Liver (tissue), 9 donors: Measurements from ENCODE around the gene SH3RF3. TPM values are rescaled to one million over a fixed set of nuclear protein-coding genes. Genes with fewer than 3 reads are reported as not detected.

Experiments used
- DNase-seq: peaks from one replicate; pipeline ENCODE4 v3.0.0-alpha.2; 2017; ENCODE audit warnings: low spot score
- H3K27ac ChIP-seq, 2 donors: one replicate each; pipeline ENCODE4 v1.7.0; 2013; ENCODE audit warnings: inconsistent platforms in 2 of 2, low read length in 2 of 2, control low read depth in 1 of 2, low read depth in 1 of 2, mild to moderate bottlenecking in 1 of 2
- H3K27me3 ChIP-seq, 4 donors: one replicate each; pipeline versions ENCODE4 v1.6.1 to v1.7.0; 2013; ENCODE audit warnings: low read length in 3 of 4, inconsistent platforms in 1 of 4, mild to moderate bottlenecking in 1 of 4, moderate library complexity in 1 of 4; ENCODE audit not compliant: control insufficient read depth in 4 of 4, insufficient read depth in 4 of 4
- H3K36me3 ChIP-seq, 4 donors: one replicate each; pipeline versions ENCODE4 v1.6.1 to v1.7.0; 2013; ENCODE audit warnings: low read length in 3 of 4, mild to moderate bottlenecking in 3 of 4, low read depth in 1 of 4, moderate library complexity in 1 of 4; ENCODE audit not compliant: control insufficient read depth in 4 of 4, insufficient read depth in 3 of 4
- H3K4me1 ChIP-seq, 4 donors: one replicate each; pipeline versions ENCODE4 v1.6.1 to v1.7.0; 2013; ENCODE audit warnings: low read length in 3 of 4, mild to moderate bottlenecking in 3 of 4, moderate library complexity in 1 of 4; ENCODE audit not compliant: control insufficient read depth in 4 of 4, insufficient read depth in 4 of 4
- H3K4me3 ChIP-seq, 3 donors: one replicate each; pipeline versions ENCODE4 v1.6.1 to v1.7.0; 2013; ENCODE audit warnings: low read length in 3 of 3, control low read depth in 1 of 3, low read depth in 1 of 3, mild to moderate bottlenecking in 1 of 3
- H3K9ac ChIP-seq, 2 donors: one replicate each; pipeline ENCODE4 v1.7.0; 2013; ENCODE audit warnings: low read length in 2 of 2, mild to moderate bottlenecking in 2 of 2, moderate library complexity in 2 of 2, control low read depth in 1 of 2, low read depth in 1 of 2
- H3K9me3 ChIP-seq, 4 donors: one replicate each; pipeline versions ENCODE4 v1.6.1 to v1.7.0; 2013; ENCODE audit warnings: low read length in 3 of 4; ENCODE audit not compliant: control insufficient read depth in 4 of 4
- ATF3 ChIP-seq: IDR thresholded peaks from 2 replicates; pipeline ENCODE4 v1.6.1; 2016; ENCODE audit warnings: antibody characterized with exemption
- CTCF ChIP-seq: fragments of 150-350 bp; IDR thresholded peaks from 2 replicates; pipeline ENCODE4 v1.5.1; 2017; ENCODE audit warnings: improper control_type of control experiment, low read depth, low read length; ENCODE audit not compliant: missing input control
- EGR1 ChIP-seq, 2 donors: IDR thresholded peaks; 2 replicates each; pipeline ENCODE4 v1.6.1; 2016 to 2018; ENCODE audit warnings: antibody characterized with exemption in 2 of 2, low read depth in 2 of 2
- FOXA1 ChIP-seq: IDR thresholded peaks from 2 replicates; pipeline ENCODE4 v1.6.1; 2016; ENCODE audit warnings: antibody characterized with exemption
- FOXA2 ChIP-seq: IDR thresholded peaks from 2 replicates; pipeline ENCODE4 v1.6.1; 2016; ENCODE audit warnings: antibody characterized with exemption
- GABPA ChIP-seq, 2 donors: IDR thresholded peaks in 1 of 2; conservative IDR thresholded peaks in 1 of 2; 2 replicates each; pipeline ENCODE4 v1.6.1; 2016; ENCODE audit warnings: antibody characterized with exemption in 2 of 2, mild to moderate bottlenecking in 1 of 2, moderate library complexity in 1 of 2
- HNF4A ChIP-seq, 2 donors: conservative IDR thresholded peaks; 2 replicates each; pipeline ENCODE4 v1.6.1; 2016; ENCODE audit warnings: antibody characterized with exemption in 2 of 2, mild to moderate bottlenecking in 2 of 2
- JUND ChIP-seq, 2 donors: IDR thresholded peaks; 2 replicates each; pipeline ENCODE4 v1.6.1; 2016; ENCODE audit warnings: antibody characterized with exemption in 2 of 2
- NR2F2 ChIP-seq: IDR thresholded peaks from 2 replicates; pipeline ENCODE4 v1.6.1; 2016; ENCODE audit warnings: antibody characterized with exemption
- RAD21 ChIP-seq, 2 donors: IDR thresholded peaks; 2 replicates each; pipeline ENCODE4 v1.6.1; 2016; ENCODE audit warnings: antibody characterized with exemption in 2 of 2, mild to moderate bottlenecking in 2 of 2
- REST ChIP-seq: IDR thresholded peaks from 2 replicates; pipeline ENCODE4 v1.6.1; 2016; ENCODE audit warnings: antibody characterized with exemption, mild to moderate bottlenecking
- RXRA ChIP-seq, 2 donors: IDR thresholded peaks; 2 replicates each; pipeline ENCODE4 v1.6.1; 2017 to 2018; ENCODE audit warnings: antibody characterized with exemption in 2 of 2, mild to moderate bottlenecking in 1 of 2
- SP1 ChIP-seq: IDR thresholded peaks from 2 replicates; pipeline ENCODE4 v1.6.1; 2018; ENCODE audit warnings: antibody characterized with exemption, mild to moderate bottlenecking
- YY1 ChIP-seq: IDR thresholded peaks from 2 replicates; pipeline ENCODE4 v1.6.1; 2016; ENCODE audit warnings: antibody characterized with exemption, mild to moderate bottlenecking
- WGBS: extraction: QIAGEN DNeasy Blood & Tissue Kit; methylation state at CpG from one replicate; pipeline ENCODE4 v1.1.7; 2013; 5-methylcytosine and 5-hydroxymethylcytosine counted together
- polyA plus RNA-seq, 2 donors: library from polyadenylated mRNA; stranded (reverse) in 1 of 2; unstranded in 1 of 2; fragments of 200-250 nt in 1 of 2; fragments of >200 nt in 1 of 2; fragmentation: Nextera tagmentation in 1 of 2; extraction: Ambion mirVana in 1 of 2; gene quantifications; one replicate each; pipeline versions ENCODE4 v1.2.1 to v1.2.3, GENCODE V29; 2013 to 2015
- total RNA-seq, 2 donors: library from RNA; depleted of rRNA; stranded (reverse); fragments of >200 nt; gene quantifications; one replicate each; pipeline ENCODE4 v1.2.3, GENCODE V29; 2014
- donor health status: healthy.
- donor health status: healthy.
- donor health status: healthy.
- donor health status: healthy.
- donor health status: healthy.

The SH3RF3 gene
- total and polyA plus RNA-seq, 4 donors: 0.11 to 1.0 (median 0.54) TPM

- no peaks in the 10 kb centered on the region for H3K36me3 ChIP-seq
- no peak overlapping the region for H3K27ac ChIP-seq
- H3K27me3 ChIP-seq: no peaks in the 10 kb centered on the region
- H3K9ac ChIP-seq: no peak overlapping the region
- H3K4me3 ChIP-seq: no peak overlapping the region
- peaks cover 0 to 2% (median 0%) of the 10 kb centered on the region in 4 donors for H3K4me1 ChIP-seq
- 81% methylated on average over 5 of the region's 5 CpGs for WGBS
- no peak for DNase-seq
- TF ChIP-seq REST: no peak
- H3K9me3 ChIP-seq: no peaks in the 10 kb centered on the region
Measured at GRCh38 chr2:109189751-109190150, 60.7 kb downstream of the SH3RF3 start.

GRCh38 chr2:109193807-109194619 lies 65.0 kb downstream of the SH3RF3 start:
- no peak for DNase-seq
- H3K27me3 ChIP-seq: no peaks in the 10 kb centered on the region
- H3K36me3 ChIP-seq: no peaks in the 10 kb centered on the region
- TF ChIP-seq NR2F2 (no peak), HNF4A (conservative IDR thresholded peaks at IDR 0.05) (no peak), REST (no peak)
- H3K9me3 ChIP-seq: no peaks in the 10 kb centered on the region
- no peak overlapping the region for H3K9ac ChIP-seq
- WGBS: 87% methylated on average over 17 of the region's 17 CpGs
- H3K27ac ChIP-seq: no peak overlapping the region
- no peak overlapping the region for H3K4me3 ChIP-seq
- H3K4me1 ChIP-seq: no peaks in the 10 kb centered on the region

- no peak for DNase-seq
- H3K4me1 ChIP-seq: no peaks in the 10 kb centered on the region
- H3K27ac ChIP-seq: no peak overlapping the region
- no peaks in the 10 kb centered on the region for H3K9me3 ChIP-seq
- no peak overlapping the region for H3K4me3 ChIP-seq
- no peak overlapping the region for H3K9ac ChIP-seq
- H3K36me3 ChIP-seq: no peaks in the 10 kb centered on the region
- 78% methylated on average over 2 of the region's 2 CpGs for WGBS
- H3K27me3 ChIP-seq: no peaks in the 10 kb centered on the region
- TF ChIP-seq FOXA1 (no peak), SP1 (no peak), FOXA2 (no peak), HNF4A (conservative IDR thresholded peaks at IDR 0.05) (no peak), YY1 (no peak), JUND (IDR thresholded peaks at IDR 0.05) (no peak), RXRA (IDR thresholded peaks at IDR 0.05) (no peak), NR2F2 (no peak), EGR1 (IDR thresholded peaks at IDR 0.05; ENCODE audit: low read depth in 2 of 2) (no peak), GABPA (IDR thresholded peaks at IDR 0.05 in 1 of 2, conservative IDR thresholded peaks at IDR 0.05 in 1 of 2) (no peak), ATF3 (no peak), RAD21 (IDR thresholded peaks at IDR 0.05) (no peak), REST (no peak), CTCF (no peak)
Measured at GRCh38 chr2:109194620-109194937, 65.6 kb downstream of the SH3RF3 start.
